Measurements from ENCODE around the gene QRFP. TPM values are rescaled to one million over a fixed set of nuclear protein-coding genes. Genes with fewer than 3 reads are reported as not detected.

Gene QRFP
- total and polyA plus RNA-seq, 2 of the 8 experiments (the other 6 are each of a cell fraction or from before 2014, with no cell fraction given) = not detected

DNA sequence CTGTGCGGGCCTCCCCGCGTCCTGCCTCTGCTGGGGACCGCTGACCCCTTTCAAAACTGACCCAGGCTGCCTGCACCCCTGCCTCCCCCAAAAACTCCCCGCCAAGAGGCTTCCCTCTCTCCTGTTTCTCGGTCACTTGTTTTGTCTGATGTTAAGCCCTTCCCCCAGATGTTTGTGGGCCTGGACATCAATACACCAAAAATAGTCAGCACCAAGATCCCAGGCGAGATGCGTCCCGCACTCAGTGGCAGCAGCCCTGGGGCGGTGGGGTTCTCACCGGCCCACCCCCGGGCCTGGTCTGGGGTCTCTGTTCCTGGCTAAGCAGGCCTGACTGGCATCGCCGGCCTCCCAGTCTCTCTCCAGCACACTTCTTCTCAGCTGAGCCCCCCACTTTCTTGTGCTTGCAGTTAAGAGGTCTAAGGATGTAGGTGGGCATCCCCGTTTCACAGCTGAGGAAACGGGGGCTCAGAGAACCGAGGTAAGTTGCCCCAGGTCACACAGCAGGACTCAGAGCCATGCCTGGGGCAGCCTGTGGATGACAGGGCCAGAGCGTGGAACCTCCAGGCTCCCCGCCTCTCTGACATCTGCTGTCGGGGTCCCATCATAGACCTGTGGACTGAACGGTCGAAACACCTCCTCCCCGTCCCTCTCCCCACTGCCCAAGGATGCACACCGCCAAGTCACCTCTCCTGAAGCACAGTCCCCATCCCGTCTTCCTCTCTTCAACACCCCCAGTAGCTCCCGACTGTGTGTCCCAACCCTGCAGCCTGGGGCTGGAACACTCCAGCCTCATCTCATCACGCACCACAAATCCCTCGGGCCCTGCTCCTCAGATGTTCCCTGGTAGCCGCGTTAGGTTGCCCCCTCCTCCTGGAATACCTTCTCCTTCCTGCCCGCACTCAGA lies 25.6 kb upstream of the QRFP start:
- H4K91ac ChIP-seq (replicated peaks; ENCODE audit: insufficient read length, low read length) = no peak overlapping the region
- DNase-seq (ENCODE audit: low read depth in 1 of 2, low spot score in 2 of 2) (no peak), FAIRE-seq (no peak)
- H2AK5ac ChIP-seq (ENCODE audit: low read depth, low read length) = no peak overlapping the region
- no peak overlapping the region for H3K56ac ChIP-seq (replicated peaks; ENCODE audit: insufficient read length, low read depth, low read length)
- H3K4me1 ChIP-seq (replicated peaks in 1 of 4; ENCODE audit: control insufficient read depth in 3 of 4, insufficient read depth in 4 of 4, low read length in 3 of 4) = peaks cover 0 to 14% (median 2%) of the 10 kb centered on the region in 4 experiments; a peak in 5 of 7 replicates
- no peaks in the 10 kb centered on the region for H3K23me2 ChIP-seq (ENCODE audit: low read depth, low read length)
- H3K27me3 ChIP-seq (replicated peaks in 1 of 4; ENCODE audit: control insufficient read depth in 3 of 4, extremely low read depth in 1 of 4, insufficient read depth in 3 of 4, low read length in 3 of 4) = no peaks in the 10 kb centered on the region; a peak in 1 of 7 replicates
- no peaks in the 10 kb centered on the region for H3K79me2 ChIP-seq (ENCODE audit: control insufficient read depth in 1 of 2, insufficient read depth in 2 of 2, low read length in 2 of 2)
- H2BK120ac ChIP-seq (replicated peaks; ENCODE audit: low read depth, low read length) = no peak overlapping the region
- peak overlapping the region; percentile 1; the same call in 1 of the 2 replicates for H3K18ac ChIP-seq (ENCODE audit: extremely low read depth, low read length)
- H2BK12ac ChIP-seq (ENCODE audit: low read depth, low read length) = no peak overlapping the region
- H3K4me2 ChIP-seq (ENCODE audit: insufficient read depth in 1 of 2, low read depth in 2 of 2, low read length in 2 of 2) = no peak overlapping the region
- H4K5ac ChIP-seq (ENCODE audit: insufficient read length, low read depth, low read length) = no peak overlapping the region
- H3K23ac ChIP-seq (ENCODE audit: insufficient read length) = no peak overlapping the region
- WGBS, 2 experiments (ENCODE audit: extremely low coverage in 1 of 2, insufficient coverage in 1 of 2, insufficient read length in 1 of 2, insufficient replicate concordance in 2 of 2, low coverage in 1 of 2, low lambda C conversion rate in 2 of 2, missing lambda C conversion rate in 1 of 2) = 84% methylated on average over 31 of the region's 31 CpGs; no CpG with 5 or more reads in 1 of the 2 experiments
- H3K14ac ChIP-seq (ENCODE audit: insufficient read length) = no peak overlapping the region
- H3K36me3 ChIP-seq (ENCODE audit: control insufficient read depth in 2 of 4, insufficient read depth in 4 of 4, low read length in 3 of 4) = no peaks in the 10 kb centered on the region
- 0 out of 2 replicates have a peak overlapping the region, but pooled peaks have one; percentile 32 for H2BK5ac ChIP-seq (ENCODE audit: low read depth, low read length)
- H3K9me3 ChIP-seq (ENCODE audit: insufficient read depth in 2 of 2, low read depth in 1 of 2, low read length in 1 of 2) = no peaks in the 10 kb centered on the region
- H3K79me1 ChIP-seq (ENCODE audit: low read depth, low read length) = no peaks in the 10 kb centered on the region
- ChIA-PET CTCF (ENCODE audit: partially characterized antibody) (interaction anchor here (0.6 to 3.9 kb wide), 7 partner anchors 9 to 450 kb away, joined by 3 to 16 read pairs (median 3); no protein-coding TSS in a partner anchor), POLR2A (ENCODE audit: partially characterized antibody) (interaction anchor here (0.9 to 1.9 kb wide), 5 partner anchors 9 to 58 kb away, joined by 3 to 9 read pairs (median 4); no protein-coding TSS in a partner anchor)
- H2BK15ac ChIP-seq (ENCODE audit: low read length) = peak overlapping the region; percentile 36; the same call in 1 of the 2 replicates
- no peak overlapping the region for H2AFZ ChIP-seq (ENCODE audit: low read length)
- H4K20me1 ChIP-seq (replicated peaks in 1 of 2; ENCODE audit: control insufficient read depth in 1 of 2, insufficient read depth in 2 of 2, low read length in 2 of 2) = no peaks in the 10 kb centered on the region
- H3K27ac ChIP-seq (ENCODE audit: low read depth, low read length) = no peak overlapping the region
- no peak overlapping the region for H3K4ac ChIP-seq (replicated peaks; ENCODE audit: insufficient read length, low read depth, low read length)
- H3K4me3 ChIP-seq (ENCODE audit: extremely low read depth in 1 of 4, insufficient read depth in 2 of 4, low read depth in 3 of 4, low read length in 4 of 4) = no peak overlapping the region
- no peak overlapping the region for H4K8ac ChIP-seq (ENCODE audit: extremely low read depth, insufficient read depth, low read length)
- H3K9ac ChIP-seq (replicated peaks in 1 of 4; ENCODE audit: extremely low read depth in 1 of 4, low read depth in 3 of 4, low read length in 3 of 4) = no peak overlapping the region
- no peak overlapping the region for H2BK20ac ChIP-seq (ENCODE audit: low read length)
- TF ChIP-seq KDM4A (IDR thresholded peaks at IDR 0.05; ENCODE audit: low read depth, low read length, severe bottlenecking) = no peak
- no peak for TF ChIP-seq RNF2 (IDR thresholded peaks at IDR 0.05; ENCODE audit: borderline replicate concordance, low read depth, low read length, missing control alignments, poor library complexity, severe bottlenecking)
- TF ChIP-seq MAFK (IDR thresholded peaks at IDR 0.05; ENCODE audit: low read depth, low read length) = no peak
- TF ChIP-seq GTF2F1 (IDR thresholded peaks at IDR 0.05; ENCODE audit: borderline replicate concordance, low read depth, low read length) = no peak
- TF ChIP-seq, protein P1, sequence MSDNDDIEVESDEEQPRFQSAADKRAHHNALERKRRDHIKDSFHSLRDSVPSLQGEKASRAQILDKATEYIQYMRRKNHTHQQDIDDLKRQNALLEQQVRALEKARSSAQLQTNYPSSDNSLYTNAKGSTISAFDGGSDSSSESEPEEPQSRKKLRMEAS (IDR thresholded peaks at IDR 0.05) = no peak
- TF ChIP-seq RBBP5 (IDR thresholded peaks at IDR 0.05; ENCODE audit: borderline replicate concordance, low read depth, low read length) = no peak
- no peak for TF ChIP-seq KDM1A (IDR thresholded peaks at IDR 0.05; ENCODE audit: borderline replicate concordance, low read length)
- no peak for TF ChIP-seq TCF12 (IDR thresholded peaks at IDR 0.05; ENCODE audit: low read depth, low read length)

Measured in H1 (cell line).